D721Med (cell line): ENCODE results near the gene EMILIN2.

Experiments used
- DNase-seq: peaks from one replicate; pipeline ENCODE4 v3.0.0; 2011; ENCODE audit warnings: low spot score; ENCODE audit not compliant: insufficient read length
- FAIRE-seq: peaks from 2 replicates; lab custom pipeline; 2011; peaks lifted over from hg19 to GRCh38; lab: Jason Lieb, UNC
- CTCF ChIP-seq: IDR thresholded peaks from 2 replicates; pipeline ENCODE4 v1.5.1; 2012; ENCODE audit warnings: mild to moderate bottlenecking, control low read depth; ENCODE audit not compliant: insufficient read depth; ENCODE audit errors: missing control alignments

EMILIN2 gene

DNA sequence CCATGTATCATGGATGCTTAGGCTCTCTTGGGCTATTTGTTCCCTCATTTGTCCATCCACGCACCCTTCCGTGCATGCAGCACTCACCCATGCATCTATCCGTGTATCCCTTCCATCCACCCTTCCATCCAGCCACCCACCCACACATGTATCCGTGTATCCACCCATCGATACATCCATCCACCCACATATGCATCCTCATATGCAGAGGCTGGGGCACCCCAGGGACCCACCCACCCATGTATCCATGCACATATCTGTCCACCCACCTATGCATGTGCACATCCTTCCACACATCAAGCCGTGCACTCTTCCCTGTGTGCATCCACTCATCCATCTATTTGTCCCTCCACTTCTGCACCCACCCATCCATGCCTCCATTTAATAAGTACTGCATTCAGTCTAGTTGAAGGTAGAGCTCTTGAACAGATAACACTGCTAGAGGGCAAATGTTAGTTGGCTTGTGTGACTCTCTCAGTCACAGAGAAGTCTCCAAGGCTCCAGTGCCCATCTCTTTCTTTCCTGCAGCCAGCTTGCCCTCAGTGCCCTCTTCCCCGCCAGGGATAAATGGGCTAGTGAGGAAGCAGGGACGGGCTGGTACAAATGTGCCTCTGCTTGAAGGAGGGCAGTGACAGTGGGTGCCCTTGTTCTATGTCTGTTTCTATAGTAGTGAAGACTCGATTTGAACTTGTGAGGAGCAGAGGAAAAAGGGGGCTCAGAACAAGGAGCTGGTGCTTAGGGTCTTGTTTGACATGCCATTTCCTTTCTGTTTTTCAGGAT is 61.5 kb downstream of the EMILIN2 start:
- TF ChIP-seq CTCF = no peak
- DNase-seq = no peak
- FAIRE-seq = no peak

DNA sequence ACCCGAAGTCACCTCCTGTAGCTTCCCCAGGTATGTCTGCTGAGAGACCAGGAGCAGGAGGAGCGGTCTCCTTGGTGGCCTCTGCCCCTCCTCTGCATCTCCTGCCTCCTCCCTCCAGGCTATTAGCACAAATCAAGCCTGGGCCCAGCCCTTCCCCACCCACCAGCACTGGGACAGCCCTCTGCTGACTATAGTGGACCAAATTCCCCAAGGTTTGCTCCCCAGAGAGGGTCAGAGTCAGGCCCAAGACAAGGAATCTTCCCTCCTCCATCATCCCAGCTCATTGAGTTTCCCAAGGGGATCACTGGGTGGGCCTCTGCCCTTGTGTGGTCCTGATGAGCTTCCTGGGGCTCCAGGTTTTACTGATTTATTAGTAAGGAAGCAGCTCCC is 62.1 kb downstream of the EMILIN2 start:
- no peak for DNase-seq
- no peak for TF ChIP-seq CTCF
- FAIRE-seq = no peak

DNA sequence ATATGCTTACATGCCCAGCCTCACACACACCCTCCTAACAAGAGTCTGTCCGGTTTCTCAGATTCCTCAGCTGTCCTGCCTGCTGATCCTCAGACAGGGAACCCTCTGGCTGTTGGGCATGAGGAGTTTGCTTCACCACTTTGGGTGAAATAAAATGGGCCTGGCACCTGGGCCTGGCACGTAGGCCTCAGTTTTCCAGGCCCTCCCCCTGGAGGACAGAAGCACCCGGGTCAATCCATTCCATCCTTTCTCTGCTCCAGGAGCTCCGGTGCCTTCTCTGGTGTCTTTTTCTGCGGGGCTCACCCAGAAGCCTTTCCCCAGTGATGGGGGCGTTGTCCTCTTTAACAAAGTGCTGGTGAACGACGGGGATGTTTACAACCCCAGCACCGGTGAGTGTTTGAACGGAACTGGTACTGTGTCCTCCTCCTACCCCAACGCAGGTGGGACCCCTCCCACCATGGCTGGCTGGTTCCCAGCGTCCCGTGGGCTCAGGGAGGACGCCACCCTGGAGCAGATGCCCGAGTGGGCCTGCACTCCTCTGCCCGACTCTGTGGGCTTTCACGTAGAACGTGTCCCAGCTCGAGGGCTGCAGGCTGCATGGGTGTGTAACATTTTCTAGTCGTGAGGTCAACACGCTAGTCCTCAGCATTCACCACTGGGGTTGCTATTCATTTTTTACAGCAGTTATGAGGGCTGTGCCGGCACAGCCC is 62.8 kb downstream of the EMILIN2 start:
- no peak for TF ChIP-seq CTCF
- FAIRE-seq = no peak
- DNase-seq = no peak

GRCh38 chr18:2910261-2910660 is 63.5 kb downstream of the EMILIN2 start:
- DNase-seq (no peak), FAIRE-seq (no peak)
- no peak for TF ChIP-seq CTCF

DNA sequence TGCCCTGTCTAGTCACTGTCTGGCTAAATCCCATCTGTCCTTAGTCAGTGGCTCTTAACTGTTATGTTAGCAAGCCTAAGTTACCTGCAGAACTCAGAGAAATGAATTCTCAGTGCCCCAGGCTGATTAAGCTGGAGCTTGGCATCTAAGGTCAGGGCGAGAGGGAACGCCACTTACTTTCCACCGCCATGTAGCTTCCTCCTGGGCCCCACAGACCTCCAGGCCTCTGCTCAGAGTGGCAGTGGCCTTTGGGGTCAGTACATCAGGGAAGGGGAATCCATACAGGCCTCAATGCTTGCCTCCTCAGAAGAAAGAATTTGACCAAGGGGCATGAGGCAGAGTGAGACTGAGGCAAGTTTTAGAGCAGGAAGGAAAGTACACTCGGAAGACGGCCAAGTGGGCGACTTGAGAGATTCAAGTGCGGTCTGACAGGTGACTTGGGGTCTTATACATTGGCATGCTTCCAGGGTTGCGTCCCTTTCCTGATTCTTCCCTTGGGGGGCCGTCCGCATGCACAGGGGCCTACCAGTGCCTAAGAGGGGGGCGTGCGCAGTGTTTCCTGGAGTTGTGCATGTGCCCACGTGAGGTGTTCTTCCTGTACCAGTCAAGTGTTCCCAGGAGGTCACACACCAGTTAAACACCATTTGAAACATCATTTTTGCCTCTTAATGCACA is 64.1 kb downstream of the EMILIN2 start:
- DNase-seq (no peak), FAIRE-seq (no peak)
- no peak for TF ChIP-seq CTCF

- FAIRE-seq = no peak
- TF ChIP-seq CTCF = no peak
Measured at GRCh38 chr18:2911533-2911932, 64.7 kb downstream of the EMILIN2 start.

More at GRCh38 chr18:2911533-2911932, 64.7 kb downstream of the EMILIN2 start:
- no peak for DNase-seq
